Activated CD4-positive, alpha-beta T cell treated with anti-CD3 and anti-CD28 coated beads, Interleukin-2, amount 50 U/mL, for 24 hours (primary cell): ENCODE results near the gene CTNNA3.

Experiments
- DNase-seq, 2 donors: peaks; one replicate each; pipeline ENCODE4 v3.0.0-alpha.2; 2020; ENCODE audit warnings: low read depth in 1 of 2, low spot score in 1 of 2

Gene CTNNA3

DNA sequence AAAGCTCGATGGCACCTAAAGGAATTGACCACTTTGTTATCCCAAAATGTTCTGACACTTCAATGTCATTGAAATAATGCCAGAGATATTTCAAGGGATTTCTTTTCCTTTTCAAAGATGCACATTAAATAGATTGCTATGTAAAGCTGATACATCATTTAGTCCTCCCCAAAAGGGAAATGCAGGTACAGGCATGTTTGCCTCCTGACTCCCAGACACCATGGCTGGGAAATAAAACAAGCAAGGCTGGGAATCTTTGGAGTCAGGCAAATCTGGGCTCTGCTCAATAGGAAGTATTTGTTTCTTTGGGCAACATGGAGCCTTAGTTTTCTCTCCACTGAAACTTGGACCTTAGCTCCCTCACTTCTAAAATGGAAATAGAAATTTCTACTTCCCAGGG is 1000.9 kb downstream of the CTNNA3 start:
- no peak for DNase-seq

DNA sequence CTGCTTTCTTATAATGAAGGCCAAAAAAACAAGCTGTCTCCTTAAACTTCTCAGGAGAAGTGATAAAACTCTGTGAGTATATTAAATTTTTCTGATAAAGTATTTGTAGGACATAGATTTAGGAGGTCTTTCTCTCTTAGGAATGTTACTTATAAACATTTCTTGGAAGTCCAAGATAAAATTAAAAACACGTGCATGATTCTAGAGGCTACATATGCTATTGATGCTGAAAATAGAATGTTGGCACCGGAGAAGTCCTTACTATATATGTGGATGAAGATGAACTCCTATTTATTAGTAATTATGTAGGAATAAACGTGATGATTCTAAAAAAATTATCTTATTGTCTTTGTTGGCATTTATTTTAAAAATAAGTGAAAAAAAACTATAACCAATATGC is 1011.4 kb downstream of the CTNNA3 start:
- no peak for DNase-seq

GRCh38 chr10:66680886-66681285 is 1015.1 kb downstream of the CTNNA3 start:
- DNase-seq = no peak

DNA sequence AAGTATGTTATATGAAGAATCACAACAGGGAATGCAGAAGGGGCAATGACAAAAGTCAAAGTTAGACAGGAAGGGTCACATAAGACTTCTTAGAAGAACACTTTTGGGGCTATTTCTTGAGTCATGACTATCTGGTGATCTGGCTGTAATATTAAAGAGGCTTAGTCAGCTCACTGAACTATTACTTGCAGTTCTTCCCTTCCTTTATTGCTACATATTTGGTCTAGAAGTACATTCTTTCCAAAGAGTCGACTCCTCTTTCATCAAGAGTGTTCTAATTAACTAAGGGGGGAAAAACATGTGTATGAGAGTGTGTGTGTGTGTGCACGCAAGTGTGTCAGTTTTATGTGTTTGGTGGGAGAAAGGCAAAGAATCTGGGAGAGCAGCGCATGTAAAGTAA is 1017.5 kb downstream of the CTNNA3 start:
- DNase-seq = no peak

GRCh38 chr10:66673071-66673470 is 1022.9 kb downstream of the CTNNA3 start:
- DNase-seq = no peak

GRCh38 chr10:66671562-66671961 is 1024.4 kb downstream of the CTNNA3 start:
- DNase-seq = no peak

GRCh38 chr10:66671064-66671463 is 1024.9 kb downstream of the CTNNA3 start:
- no peak for DNase-seq

GRCh38 chr10:66656499-66656898 is 1039.5 kb downstream of the CTNNA3 start:
- DNase-seq = no peak

GRCh38 chr10:66654861-66655260 is 1041.1 kb downstream of the CTNNA3 start:
- no peak for DNase-seq

DNA sequence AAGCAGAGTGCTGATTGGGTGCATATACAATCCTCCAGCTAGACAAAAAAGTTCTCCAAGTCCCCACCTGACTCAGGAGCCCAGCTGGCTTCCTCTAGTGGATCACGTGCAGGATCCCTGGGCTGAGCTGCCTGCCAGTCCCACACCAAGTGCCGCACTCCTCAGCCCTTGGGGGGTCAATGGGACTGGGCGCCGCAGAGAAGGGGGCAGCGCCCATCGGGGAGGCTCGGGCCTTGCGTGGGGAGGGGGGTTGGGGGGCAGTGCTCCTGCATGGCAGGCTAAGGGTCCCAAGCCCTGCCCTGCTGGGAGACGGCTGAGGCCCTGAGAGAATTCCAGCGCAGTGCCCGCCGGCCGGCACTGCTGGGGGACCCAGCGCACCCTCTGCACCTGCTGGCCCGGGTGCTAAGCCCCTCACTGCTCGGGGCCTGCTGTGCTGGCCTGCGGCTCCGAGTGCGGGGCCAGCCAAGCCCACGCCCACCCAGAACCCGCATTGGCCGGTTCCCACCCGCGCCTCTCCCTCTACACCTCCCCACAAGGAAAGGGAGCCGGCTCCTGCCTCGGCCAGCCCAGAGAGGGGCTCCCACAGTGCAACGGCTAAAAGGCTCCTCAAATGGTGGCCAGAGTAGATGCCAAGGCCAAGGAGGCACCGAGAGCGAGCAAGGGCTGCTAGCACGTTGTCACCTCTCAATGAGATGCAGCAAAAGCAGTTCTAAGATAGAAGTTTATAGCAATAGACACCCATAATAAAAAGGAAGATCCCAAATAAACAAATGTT is 1044.5 kb downstream of the CTNNA3 start:
- no peak for DNase-seq

DNA sequence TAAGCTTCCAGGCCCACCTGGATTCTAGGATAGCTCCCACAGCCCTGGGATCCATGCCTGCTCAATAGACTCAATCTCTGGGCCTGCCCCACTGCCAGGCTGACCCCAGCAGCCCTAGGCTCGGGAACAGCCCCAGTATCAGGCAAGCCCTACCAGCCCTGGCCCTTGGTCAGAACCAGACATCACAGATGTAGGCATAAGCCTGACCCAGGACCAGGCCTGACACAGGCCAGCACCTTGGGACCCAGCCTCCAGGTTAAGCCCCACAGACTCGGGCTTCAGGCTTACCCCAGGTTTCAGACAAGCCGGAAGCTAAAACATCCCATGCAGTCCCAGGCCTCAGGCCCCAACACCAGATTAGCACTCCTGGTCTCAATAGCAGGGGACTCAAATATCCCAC is 1046.4 kb downstream of the CTNNA3 start:
- DNase-seq = no peak

GRCh38 chr10:66642217-66642616 is 1053.8 kb downstream of the CTNNA3 start:
- DNase-seq = no peak

DNA sequence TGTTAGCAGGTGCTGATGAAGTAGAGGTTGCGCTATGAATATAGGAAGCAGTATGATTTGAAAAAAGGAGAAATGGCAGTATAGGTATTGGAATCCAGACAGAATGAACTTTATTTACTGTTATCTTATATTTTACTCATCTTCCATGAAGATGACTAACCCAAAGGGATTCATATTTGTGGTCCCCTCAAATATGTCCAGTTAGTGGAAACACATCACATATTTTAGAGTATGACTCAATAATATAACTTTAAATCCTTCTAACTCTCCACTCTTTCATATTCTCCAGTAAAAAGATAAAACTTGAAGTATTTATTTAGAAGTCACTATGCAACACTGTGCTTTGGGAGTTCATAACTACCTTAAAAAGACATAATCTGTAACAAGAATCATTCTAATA is 1056.6 kb downstream of the CTNNA3 start:
- no peak for DNase-seq

- no peak for DNase-seq
Observed at GRCh38 chr10:66637273-66638036, 1058.5 kb downstream of the CTNNA3 start.

DNA sequence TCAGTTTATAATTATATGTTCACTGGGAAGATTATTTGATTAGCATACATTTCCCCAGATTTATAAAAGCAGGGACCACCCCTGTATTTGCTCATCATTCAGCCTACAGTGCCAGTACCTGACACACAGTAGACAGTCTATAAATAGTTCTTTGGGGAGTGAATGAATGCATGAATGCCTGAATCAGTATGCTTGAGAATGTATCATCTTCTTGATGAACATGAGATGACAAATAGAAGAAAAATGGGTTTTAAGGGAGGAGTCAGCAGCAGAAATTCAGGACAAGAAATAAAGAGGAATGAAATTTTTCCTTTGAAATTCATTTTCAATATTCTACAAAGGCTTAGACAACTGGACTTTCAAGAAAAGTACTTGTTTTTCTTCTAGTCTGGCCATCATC is 1066.0 kb downstream of the CTNNA3 start:
- no peak for DNase-seq

DNA sequence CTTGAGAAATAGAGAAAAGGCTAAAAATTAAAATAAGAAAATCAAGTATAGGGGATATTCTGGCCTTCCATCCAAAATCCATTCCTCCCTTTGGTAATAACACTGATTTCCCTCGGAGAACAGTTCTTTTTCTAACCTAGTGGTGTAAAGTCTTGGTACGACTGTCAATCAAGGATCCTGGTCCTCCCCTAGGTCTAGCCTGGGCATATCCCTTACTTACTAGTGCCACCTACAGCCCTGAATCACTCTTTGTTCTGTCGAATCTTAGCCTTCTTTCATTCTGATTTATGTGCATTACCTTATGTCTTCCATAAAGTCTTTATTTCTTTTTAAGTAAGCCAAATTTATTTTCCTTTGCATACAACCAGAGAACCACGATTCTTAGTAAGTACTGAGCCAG is 1068.8 kb downstream of the CTNNA3 start:
- no peak for DNase-seq

DNA sequence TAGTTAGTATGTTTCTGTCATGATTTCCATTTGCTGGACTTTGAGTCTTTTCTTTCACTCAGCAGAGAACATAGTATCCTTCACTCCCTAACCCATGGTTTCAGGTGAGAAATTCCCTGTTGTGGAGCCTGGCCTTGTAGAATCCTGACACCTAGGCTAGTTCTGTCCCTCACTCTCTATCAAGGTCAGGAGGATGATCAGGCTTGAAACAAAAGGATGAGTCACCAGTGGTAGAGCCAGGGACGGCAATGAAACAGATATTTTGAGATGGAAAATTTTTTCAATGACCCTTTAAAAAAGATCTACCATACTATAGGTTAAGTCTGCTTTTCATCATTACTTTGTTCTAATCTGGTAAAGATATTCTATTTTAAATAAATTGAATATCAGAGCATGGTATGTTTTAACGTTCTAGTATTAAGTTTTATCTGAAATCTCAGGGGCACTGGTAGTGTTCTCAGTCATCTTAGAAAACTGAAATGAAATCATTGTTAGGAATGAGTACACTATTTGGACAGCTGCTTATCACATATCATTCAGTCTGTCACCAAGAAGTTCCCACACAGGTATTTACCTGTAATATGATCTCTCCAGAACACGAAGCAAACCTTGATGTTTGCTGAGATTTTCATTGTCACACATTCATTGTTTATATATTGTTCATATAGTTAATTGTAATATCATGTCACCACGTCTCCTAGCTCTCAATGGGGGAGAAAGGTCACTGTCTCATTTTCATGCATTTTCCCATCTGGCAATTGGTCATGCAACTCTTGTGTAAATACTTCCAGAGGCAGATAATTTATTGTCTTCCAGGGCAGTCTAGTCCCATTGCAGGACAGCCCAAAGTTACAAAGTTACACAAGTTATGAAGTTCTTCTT is 1070.0 kb downstream of the CTNNA3 start:
- no peak for DNase-seq

GRCh38 chr10:66622050-66622449 is 1073.9 kb downstream of the CTNNA3 start:
- no peak for DNase-seq

GRCh38 chr10:66604195-66604594 is 1091.8 kb downstream of the CTNNA3 start:
- DNase-seq = no peak

DNA sequence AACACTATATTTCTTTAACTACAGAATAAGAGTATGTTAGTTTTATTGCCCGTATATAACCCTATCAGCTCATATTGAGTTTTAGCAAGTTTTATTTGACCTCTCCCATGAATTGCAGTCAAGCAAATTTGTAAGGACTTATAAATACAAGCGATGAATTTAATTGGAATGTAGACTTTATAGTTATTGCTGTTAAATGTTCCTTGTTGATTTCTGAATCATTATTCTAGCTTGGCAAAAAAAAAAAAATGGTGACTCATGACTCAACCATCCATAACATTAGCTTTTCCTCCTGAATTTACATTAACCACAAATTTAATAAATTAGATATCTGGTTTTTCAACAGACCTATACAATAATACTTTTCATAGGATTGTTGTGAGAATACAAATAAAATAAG is 1104.1 kb downstream of the CTNNA3 start:
- no peak for DNase-seq

- DNase-seq = no peak
Observed at GRCh38 chr10:66587680-66588050, 1108.3 kb downstream of the CTNNA3 start.
